ENCODE results near the gene DEFB123.
A peak's percentile ranks its signal among the peaks of the same experiment; 100 is the strongest.

The DEFB123 gene

DNA sequence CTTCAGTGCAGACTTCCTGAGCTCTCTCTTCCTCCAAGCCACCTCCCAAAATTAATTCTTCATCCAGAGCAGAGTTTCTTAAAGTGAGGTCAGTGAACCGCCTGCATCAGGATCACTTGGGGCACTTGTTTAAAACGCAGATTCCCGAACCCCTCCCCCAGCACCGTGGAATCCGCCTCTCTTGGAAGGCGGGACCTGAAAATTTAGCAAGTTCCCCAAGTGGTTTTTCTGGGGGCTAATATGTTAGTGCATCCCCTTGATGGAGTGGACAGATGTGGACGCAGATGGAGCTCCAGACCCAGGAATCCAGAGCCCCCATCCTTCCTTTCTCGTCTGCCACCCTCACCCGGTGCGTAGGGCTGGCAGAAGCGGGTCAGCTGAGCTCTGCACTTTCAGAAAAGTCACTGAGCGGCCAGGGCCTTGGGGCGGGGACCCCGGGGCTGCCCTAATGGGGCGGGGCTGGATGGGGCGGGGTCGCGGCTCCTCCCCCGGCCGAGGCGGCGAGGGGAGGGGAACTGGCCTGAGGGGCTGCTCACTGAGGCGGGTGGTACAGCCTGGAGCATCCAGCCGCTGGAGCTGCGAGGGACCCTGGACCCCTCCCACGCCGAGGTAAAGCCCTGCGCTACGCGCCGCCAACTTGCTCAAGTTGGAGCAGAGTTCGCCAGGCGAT, 34.5 kb downstream of the DEFB123 start, which contains the start of the genes DEFB124 and REM1:
TSS of gene DEFB124 (minus strand) at position 370 of the 670 bp plus-strand sequence. CDS start 2,114 bp downstream, outside the sequence.
TSS of gene REM1 (plus strand) at position 531 of the 670 bp plus-strand sequence. CDS start 1,158 bp downstream, outside the sequence.
- TF ChIP-seq, protein P1, sequence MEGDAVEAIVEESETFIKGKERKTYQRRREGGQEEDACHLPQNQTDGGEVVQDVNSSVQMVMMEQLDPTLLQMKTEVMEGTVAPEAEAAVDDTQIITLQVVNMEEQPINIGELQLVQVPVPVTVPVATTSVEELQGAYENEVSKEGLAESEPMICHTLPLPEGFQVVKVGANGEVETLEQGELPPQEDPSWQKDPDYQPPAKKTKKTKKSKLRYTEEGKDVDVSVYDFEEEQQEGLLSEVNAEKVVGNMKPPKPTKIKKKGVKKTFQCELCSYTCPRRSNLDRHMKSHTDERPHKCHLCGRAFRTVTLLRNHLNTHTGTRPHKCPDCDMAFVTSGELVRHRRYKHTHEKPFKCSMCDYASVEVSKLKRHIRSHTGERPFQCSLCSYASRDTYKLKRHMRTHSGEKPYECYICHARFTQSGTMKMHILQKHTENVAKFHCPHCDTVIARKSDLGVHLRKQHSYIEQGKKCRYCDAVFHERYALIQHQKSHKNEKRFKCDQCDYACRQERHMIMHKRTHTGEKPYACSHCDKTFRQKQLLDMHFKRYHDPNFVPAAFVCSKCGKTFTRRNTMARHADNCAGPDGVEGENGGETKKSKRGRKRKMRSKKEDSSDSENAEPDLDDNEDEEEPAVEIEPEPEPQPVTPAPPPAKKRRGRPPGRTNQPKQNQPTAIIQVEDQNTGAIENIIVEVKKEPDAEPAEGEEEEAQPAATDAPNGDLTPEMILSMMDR (IDR thresholded peaks at IDR 0.05; ENCODE audit: insufficient read depth, low read depth, low read length, missing control alignments), result no peak
- DNase-seq (ENCODE audit: low read depth), result no peak
- H3K4me3 ChIP-seq (ENCODE audit: low read length), result no peak within 1 kb of the TSS

DNA sequence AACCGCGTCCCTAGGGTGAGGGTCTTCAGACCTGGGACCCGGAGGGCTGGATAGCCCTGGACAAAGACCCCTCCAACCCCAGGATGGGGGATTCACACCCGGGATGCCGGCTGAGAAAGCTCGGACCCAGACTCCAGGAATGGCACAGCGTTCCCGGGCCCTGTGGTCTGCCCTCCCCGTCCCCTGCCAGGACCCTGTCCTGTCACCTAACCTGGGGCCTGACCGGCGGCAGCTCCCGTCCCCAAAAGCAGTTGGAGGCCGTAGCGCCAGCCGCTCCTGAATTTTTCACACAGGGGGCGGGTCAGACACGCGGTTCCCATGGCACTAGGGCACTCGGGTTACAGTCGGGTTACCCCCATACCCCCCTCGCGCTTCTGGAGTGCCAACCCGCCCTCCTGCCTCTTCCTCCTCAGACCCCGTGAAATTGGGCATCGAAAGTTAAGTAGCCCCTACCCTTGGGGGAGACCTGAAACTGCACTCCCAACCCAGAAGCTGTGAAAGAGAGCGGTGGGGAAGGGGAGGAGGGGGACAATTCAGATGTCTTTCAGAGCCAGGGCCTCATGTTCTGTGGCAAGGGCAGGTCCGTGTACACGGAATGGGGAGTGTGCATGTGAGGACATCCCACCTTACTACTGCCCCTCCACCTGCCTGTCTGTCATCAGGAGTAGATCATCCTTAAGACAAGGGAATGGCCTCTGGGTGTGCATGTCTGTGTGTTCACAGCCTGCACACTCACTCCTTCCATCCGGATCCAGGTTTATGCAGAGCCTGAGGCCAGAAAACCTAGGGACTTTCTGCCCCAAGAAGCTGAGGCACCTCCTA, 35.3 kb downstream of the DEFB123 start:
- no peak for DNase-seq (ENCODE audit: low read depth)
- no peak overlapping the region for H3K4me3 ChIP-seq (ENCODE audit: low read length)
- TF ChIP-seq, protein P1 (IDR thresholded peaks at IDR 0.05; ENCODE audit: insufficient read depth, low read depth, low read length, missing control alignments), result no peak

DNA sequence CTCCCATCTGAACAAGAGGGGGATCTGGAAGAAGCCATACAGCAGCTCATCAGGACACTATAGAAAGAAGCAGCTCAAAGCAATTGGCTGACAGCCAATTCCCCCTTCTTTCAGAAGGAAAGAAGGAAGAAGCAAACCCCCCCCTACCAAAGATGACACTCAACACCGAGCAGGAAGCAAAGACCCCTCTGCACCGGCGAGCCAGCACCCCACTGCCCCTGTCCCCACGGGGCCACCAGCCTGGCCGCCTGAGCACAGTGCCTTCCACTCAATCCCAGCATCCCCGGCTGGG, 35.8 kb downstream of the DEFB123 start:
- TF ChIP-seq, protein P1 (IDR thresholded peaks at IDR 0.05; ENCODE audit: insufficient read depth, low read depth, low read length, missing control alignments), result no peak
- DNase-seq (ENCODE audit: low read depth), result no peak
- H3K4me3 ChIP-seq (ENCODE audit: low read length), result no peak overlapping the region

DNA sequence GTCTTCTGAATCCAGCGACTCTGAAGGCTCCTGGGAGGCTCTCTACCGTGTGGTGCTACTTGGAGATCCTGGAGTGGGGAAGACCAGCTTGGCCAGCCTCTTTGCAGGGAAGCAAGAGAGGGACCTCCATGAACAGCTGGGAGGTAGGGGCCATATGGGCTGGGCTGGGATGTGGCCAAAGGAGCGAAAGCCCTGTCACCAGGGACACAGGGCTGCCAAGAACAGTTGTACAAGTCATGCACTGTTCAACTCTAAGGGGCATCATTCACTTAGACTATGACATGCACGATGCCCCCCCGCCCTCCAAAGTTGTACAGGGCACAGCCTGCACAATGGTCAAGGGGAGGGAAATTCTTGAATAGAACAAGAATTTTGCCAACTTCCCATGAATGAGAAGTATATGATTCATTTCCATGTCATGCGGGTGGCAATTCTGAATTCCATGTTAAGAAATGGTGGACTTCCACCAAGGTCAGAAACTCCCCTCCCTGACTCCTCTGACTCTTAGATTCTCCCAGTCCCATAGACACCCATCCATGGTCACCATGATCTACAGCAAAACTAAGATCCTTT, 36.3 kb downstream of the DEFB123 start:
- no peak overlapping the region for H3K4me3 ChIP-seq (ENCODE audit: low read length)
- no peak for DNase-seq (ENCODE audit: low read depth)
- TF ChIP-seq, protein P1 (IDR thresholded peaks at IDR 0.05; ENCODE audit: insufficient read depth, low read depth, low read length, missing control alignments), result no peak

DNA sequence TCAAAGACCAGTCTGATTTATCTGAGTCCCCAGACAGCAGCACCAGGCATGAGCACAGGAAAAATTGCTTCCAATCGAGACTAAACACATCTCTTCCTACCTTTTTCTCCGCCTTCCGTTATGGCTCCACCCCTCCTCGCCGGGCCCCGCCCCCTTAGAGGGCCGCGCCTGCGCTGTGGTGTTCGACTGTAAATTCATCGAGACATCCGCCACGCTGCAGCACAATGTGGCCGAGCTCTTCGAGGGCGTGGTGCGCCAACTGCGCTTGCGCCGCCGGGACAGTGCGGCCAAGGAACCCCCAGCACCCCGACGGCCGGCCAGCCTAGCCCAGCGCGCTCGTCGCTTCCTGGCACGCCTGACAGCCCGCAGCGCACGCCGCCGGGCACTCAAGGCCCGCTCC, 43.6 kb downstream of the DEFB123 start:
- DNase-seq (ENCODE audit: low read depth), result peak; percentile 16
- TF ChIP-seq, protein P1 (IDR thresholded peaks at IDR 0.05; ENCODE audit: insufficient read depth, low read depth, low read length, missing control alignments), result no peak

DNA sequence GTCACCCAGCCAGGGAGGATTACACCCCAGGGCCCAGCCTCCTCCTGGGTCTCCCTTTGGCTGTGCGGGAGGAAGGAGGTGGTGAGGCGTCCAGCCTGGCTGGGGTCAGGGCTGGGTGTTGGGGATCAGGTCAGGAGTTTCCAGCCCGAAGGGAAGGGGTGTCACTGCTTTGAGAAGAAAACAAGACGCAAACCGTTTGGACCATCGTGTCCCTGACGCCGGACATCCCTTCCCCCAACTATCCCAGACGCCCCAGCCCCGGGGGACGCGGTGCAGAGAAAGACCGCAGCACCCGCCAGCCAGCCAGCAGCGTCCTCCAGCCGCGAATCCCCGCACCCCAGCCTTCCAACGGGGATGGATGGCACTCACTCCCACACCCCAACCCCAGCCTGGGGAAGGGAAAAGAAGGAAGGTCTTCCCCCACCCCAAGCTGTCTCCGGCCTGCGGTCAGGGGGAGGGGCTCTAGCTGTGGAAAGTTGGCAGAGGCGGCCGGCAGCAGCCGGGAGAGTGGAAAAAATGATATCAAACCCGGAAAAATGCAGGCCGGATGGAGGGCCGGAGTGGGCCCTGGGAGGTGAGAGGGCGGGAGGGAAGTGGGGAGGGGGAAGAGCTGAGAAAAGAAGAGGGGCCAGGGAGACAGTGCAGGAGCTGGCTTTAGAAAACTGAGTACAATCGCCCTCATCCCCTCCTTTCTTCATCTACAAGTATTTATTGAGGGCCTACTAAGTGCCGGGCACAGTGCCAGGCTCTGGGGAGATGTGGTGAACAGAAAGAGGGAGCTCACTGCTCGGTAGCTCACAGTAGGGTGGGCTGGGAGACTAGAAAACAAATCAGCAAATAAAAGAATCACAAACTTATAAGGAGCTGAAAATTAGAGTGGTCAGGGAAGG, 45.3 kb downstream of the DEFB123 start:
- DNase-seq (ENCODE audit: low read depth), result no peak
- TF ChIP-seq, protein P1 (IDR thresholded peaks at IDR 0.05; ENCODE audit: insufficient read depth, low read depth, low read length, missing control alignments), result no peak
- no peak overlapping the region for H3K4me3 ChIP-seq (ENCODE audit: low read length)

More for the DNA sequence above, 43.6 kb downstream of the DEFB123 start:
- no peak overlapping the region for H3K4me3 ChIP-seq (ENCODE audit: low read length)
